GM10266 (cell line): ENCODE results near the gene B3GLCT.

Experiments used
- DNase-seq: peaks from one replicate; pipeline ENCODE4 v3.0.0; 2012; ENCODE audit errors: extremely low spot score
- TF ChIP-seq, protein P1 (sequence below): IDR thresholded peaks from 2 replicates; pipeline ENCODE4 v1.5.1; 2012; ENCODE audit warnings: mild to moderate bottlenecking, low read depth; ENCODE audit not compliant: control insufficient read depth, insufficient read depth; ENCODE audit errors: missing control alignments

The B3GLCT gene

GRCh38 chr13:31223215-31223614 is 23.4 kb downstream of the B3GLCT start:
- TF ChIP-seq, protein P1, sequence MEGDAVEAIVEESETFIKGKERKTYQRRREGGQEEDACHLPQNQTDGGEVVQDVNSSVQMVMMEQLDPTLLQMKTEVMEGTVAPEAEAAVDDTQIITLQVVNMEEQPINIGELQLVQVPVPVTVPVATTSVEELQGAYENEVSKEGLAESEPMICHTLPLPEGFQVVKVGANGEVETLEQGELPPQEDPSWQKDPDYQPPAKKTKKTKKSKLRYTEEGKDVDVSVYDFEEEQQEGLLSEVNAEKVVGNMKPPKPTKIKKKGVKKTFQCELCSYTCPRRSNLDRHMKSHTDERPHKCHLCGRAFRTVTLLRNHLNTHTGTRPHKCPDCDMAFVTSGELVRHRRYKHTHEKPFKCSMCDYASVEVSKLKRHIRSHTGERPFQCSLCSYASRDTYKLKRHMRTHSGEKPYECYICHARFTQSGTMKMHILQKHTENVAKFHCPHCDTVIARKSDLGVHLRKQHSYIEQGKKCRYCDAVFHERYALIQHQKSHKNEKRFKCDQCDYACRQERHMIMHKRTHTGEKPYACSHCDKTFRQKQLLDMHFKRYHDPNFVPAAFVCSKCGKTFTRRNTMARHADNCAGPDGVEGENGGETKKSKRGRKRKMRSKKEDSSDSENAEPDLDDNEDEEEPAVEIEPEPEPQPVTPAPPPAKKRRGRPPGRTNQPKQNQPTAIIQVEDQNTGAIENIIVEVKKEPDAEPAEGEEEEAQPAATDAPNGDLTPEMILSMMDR, result no peak
- no peak for DNase-seq

DNA sequence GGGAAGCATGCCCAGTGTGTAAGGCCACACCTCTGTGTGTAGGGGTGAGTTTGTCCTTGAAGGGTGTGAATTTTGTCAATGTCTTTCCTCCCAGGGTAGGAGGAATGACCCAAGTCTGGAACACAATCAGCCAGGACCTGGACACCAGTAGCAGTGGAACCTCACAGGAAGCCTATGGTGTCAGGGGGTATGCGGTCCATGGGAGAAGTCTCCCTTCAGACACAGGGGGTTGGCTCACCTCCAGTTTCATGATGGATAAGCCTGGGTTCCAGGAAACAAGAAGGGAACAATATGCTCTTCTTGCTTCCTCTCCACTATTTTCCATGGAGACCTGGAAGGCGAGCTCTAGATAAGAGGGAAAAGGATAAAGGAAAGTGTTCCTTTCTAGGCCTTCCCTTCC is 23.9 kb downstream of the B3GLCT start:
- no peak for DNase-seq
- TF ChIP-seq, protein P1, result no peak

DNA sequence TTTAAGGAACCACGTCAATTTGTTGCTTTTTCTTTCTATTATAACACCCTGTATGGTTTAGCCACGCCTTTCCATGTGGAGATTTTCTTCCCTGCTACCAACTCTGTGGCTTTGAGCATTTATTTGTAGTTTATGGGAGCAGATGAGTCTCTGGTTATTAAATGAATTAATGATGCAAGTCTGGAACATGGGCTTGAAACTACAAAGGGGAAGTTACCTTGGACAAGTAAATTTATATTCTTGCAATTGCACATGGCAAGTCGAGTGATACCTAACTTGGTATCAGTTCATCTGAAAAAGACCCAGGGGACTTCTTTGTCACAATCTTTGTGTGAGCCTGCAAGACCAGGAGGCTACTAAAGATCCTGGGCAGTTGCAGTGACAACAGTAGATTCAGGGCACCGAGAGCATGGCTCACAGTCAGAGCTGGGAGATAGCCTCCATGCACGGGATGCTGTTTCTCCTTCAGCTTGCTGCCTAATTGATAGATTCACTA is 24.4 kb downstream of the B3GLCT start:
- no peak for DNase-seq
- TF ChIP-seq, protein P1, result no peak

DNA sequence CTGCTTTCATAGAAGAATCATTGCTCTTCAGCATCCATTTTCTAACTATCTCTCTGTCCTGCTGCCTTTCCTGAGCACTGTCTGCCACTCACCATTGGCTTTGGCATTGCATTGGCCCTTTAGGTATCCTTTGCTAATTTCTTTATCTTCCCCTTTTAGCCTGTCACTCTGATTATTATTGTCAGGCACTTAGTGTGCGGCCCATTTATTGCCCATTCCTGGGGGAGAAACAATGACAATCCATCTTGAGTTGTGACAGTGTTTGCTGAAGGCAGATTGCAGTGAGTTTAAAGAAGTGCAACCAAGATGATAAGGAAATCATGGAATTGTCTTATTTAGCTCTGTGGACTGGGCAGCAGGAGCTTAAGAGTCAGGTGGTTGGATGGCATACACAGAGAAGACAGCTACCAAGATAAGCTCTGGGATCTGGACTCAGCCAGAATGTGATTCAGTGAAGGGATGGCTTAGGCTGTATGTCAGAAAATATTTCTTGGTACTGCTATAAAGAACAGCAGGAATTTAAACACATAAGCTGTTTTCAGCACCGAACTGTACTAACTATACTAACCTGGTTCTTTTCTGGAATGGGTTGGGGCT is 25.3 kb downstream of the B3GLCT start:
- no peak for DNase-seq
- TF ChIP-seq, protein P1, result no peak

DNA sequence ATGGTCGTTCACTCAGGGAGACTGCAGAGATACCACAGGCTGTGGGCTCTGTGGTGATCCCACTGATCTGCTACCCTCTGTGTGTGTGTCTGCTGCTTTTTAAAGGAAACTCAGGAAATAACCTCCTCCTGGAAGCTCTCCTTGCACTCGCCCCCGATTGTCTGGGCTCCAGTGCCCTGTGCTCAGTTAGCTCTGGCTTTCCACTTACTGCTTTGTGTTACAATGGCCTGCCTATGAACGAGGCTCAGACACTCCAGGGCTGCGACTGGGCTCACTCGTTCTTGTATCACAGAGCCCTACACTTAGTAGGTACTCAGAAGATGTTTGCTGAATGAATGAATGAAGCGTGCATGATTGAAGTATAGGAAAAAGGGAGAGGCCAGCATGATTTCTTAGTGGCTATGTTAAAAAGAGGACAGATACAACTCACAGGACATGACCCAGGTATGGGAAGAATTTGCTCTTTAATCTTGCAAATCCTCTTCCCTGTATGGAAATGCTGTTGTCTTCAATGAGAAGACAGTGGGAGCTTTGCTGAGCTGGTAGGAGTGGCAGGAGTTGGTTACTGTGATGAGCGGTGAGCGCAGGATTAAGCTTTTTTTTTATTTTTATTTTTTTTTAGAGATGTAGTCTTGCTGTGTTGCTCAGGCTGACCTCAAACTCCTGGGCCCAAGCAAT is 26.4 kb downstream of the B3GLCT start:
- DNase-seq, result no peak
- TF ChIP-seq, protein P1, result no peak

DNA sequence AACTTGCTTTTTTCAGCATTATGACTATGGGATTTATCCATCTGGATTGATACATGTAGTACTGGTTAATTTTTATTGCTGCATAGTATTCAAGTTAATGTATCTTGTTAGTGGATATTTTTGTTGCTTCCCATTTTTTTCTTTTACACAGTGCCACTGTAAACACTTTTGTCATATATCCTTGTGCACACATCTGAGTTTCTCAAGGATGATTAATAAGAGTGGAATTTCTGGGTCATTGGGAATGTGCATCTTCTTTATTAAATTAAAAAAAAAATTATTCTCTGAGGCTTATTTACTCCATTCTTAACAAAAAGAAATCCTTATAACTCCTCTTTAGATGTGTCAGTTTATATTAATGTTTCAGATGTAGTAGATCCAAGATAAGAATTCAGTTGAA is 27.3 kb downstream of the B3GLCT start:
- TF ChIP-seq, protein P1, result no peak
- no peak for DNase-seq

- DNase-seq, result no peak
- TF ChIP-seq, protein P1, result no peak
Observed at GRCh38 chr13:31227870-31228269, 28.1 kb downstream of the B3GLCT start.
